H1 (cell line): ENCODE results near the gene POLH. TPM values are rescaled to one million over a fixed set of nuclear protein-coding genes. Genes with fewer than 3 reads are reported as not detected.
A peak's percentile ranks its signal among the peaks of the same experiment; 100 is the strongest.

Source experiments
- CHD2 ChIP-seq: IDR thresholded peaks from 2 replicates; pipeline ENCODE4 v1.6.1; 2012; ENCODE audit warnings: low read length, improper control_type of control experiment
- CTBP2 ChIP-seq: IDR thresholded peaks from 2 replicates; pipeline ENCODE4 v1.7.0; 2011; ENCODE audit warnings: borderline replicate concordance, mild to moderate bottlenecking, moderate library complexity, mixed read lengths, low read length; ENCODE audit not compliant: insufficient read depth, insufficient read length
- CTCF ChIP-seq, 3 experiments: IDR thresholded peaks; 1 replicate in 2 of 3; 2 replicates in 1 of 3; pipeline versions ENCODE4 v1.5.1 to v1.6.1; 2011; ENCODE audit warnings: low read length in 3 of 3, mild to moderate bottlenecking in 3 of 3, inconsistent platforms in 2 of 3, low read depth in 1 of 3, moderate library complexity in 1 of 3; ENCODE audit not compliant: insufficient read depth in 1 of 3; ENCODE audit errors: control extremely low read depth in 1 of 3
- EZH2 ChIP-seq: fragments of 200-600 bp; sonication (generic); IDR thresholded peaks from 2 replicates; pipeline ENCODE4 v1.7.1; 2012; ENCODE audit warnings: low read depth, mild to moderate bottlenecking, moderate library complexity, low read length, inconsistent platforms; ENCODE audit not compliant: severe bottlenecking
- GABPA ChIP-seq: IDR thresholded peaks from 2 replicates; pipeline ENCODE4 v1.6.1; 2011; ENCODE audit warnings: mild to moderate bottlenecking, low read length, moderate library complexity, borderline replicate concordance; ENCODE audit not compliant: insufficient read depth
- HDAC2 ChIP-seq, 2 experiments: fragments of 300-600 bp in 1 of 2; sonication (generic) in 1 of 2; IDR thresholded peaks; 2 replicates each; pipeline ENCODE4 v1.6.1; 2011 to 2012; ENCODE audit warnings: low read depth in 2 of 2, low read length in 2 of 2, mild to moderate bottlenecking in 2 of 2, moderate library complexity in 2 of 2, borderline replicate concordance in 1 of 2, inconsistent platforms in 1 of 2
- KDM1A ChIP-seq: fragments of 200-600, 300-600 bp; sonication (generic); IDR thresholded peaks from 2 replicates; pipeline ENCODE4 v1.7.1; 2016; ENCODE audit warnings: mild to moderate bottlenecking, low read length, borderline replicate concordance
- KDM5A ChIP-seq: fragments of 200-600 bp; IDR thresholded peaks from 2 replicates; pipeline ENCODE4 v1.7.1; 2012; ENCODE audit warnings: mild to moderate bottlenecking, low read length, inconsistent platforms, mixed read lengths
- MAFK ChIP-seq: IDR thresholded peaks from 2 replicates; pipeline ENCODE4 v1.6.1; 2012; ENCODE audit warnings: low read depth, mild to moderate bottlenecking, improper control_type of control experiment, low read length
- NRF1 ChIP-seq: IDR thresholded peaks from 2 replicates; pipeline ENCODE4 v1.6.1; 2011; ENCODE audit warnings: mild to moderate bottlenecking, low read depth, low read length, improper control_type of control experiment
- POLR2AphosphoS5 ChIP-seq: IDR thresholded peaks from 2 replicates; pipeline ENCODE4 v1.6.1; 2011; ENCODE audit warnings: low read depth, low read length
- POU5F1 ChIP-seq: IDR thresholded peaks from 2 replicates; pipeline ENCODE4 v1.6.1; 2011; ENCODE audit warnings: low read depth, mild to moderate bottlenecking, low read length, moderate library complexity
- RNF2 ChIP-seq: fragments of 200-900, 300-1000 bp; sonication (generic); IDR thresholded peaks from 2 replicates; pipeline ENCODE4 v1.7.1; 2016; ENCODE audit warnings: borderline replicate concordance, low read depth, mild to moderate bottlenecking, antibody characterized with exemption, low read length; ENCODE audit not compliant: poor library complexity, severe bottlenecking; ENCODE audit errors: missing control alignments
- SIN3A ChIP-seq, 2 experiments: IDR thresholded peaks in 1 of 2; conservative IDR thresholded peaks in 1 of 2; 2 replicates each; pipeline ENCODE4 v1.6.1; 2011 to 2012; ENCODE audit warnings: low read length in 2 of 2, improper control_type of control experiment in 1 of 2, low read depth in 1 of 2, mild to moderate bottlenecking in 1 of 2
- SP2 ChIP-seq: IDR thresholded peaks from 2 replicates; pipeline ENCODE4 v1.6.1; 2012; ENCODE audit warnings: mild to moderate bottlenecking, low read length, inconsistent platforms
- SP4 ChIP-seq: IDR thresholded peaks from 2 replicates; pipeline ENCODE4 v1.6.1; 2012; ENCODE audit warnings: low read length, inconsistent platforms
- TAF1 ChIP-seq: IDR thresholded peaks from 2 replicates; pipeline ENCODE4 v1.6.1; 2011; ENCODE audit warnings: mild to moderate bottlenecking, low read depth, low read length
- TBP ChIP-seq: IDR thresholded peaks from 2 replicates; pipeline ENCODE4 v1.6.1; 2011; ENCODE audit warnings: low read depth, low read length, improper control_type of control experiment
- TEAD4 ChIP-seq: IDR thresholded peaks from 2 replicates; pipeline ENCODE4 v1.6.1; 2012; ENCODE audit warnings: low read depth, low read length, inconsistent platforms, mixed read lengths
- polyA plus RNA-seq, 7 experiments: library from polyadenylated mRNA; depleted of rRNA in 3 of 7; stranded (reverse) in 5 of 7; unstranded in 2 of 7; fragments of >200 nt in 5 of 7; fragments of 200-250 nt in 2 of 7; gene quantifications; 1 replicate in 5 of 7; 2 replicates in 1 of 7; 4 replicates in 1 of 7; pipeline versions ENCODE4 v1.2.1 to v1.2.3, GENCODE V29; 2011 to 2013; ENCODE audit warnings: missing spikeins in 2 of 7, mixed read lengths in 2 of 7
- total RNA-seq: library from RNA; stranded (reverse); fragmentation: NEBNext Ultra II Directional; extraction: Animal tissue kit (Norgen Biotek cat#: 25700); gene quantifications from 2 replicates; pipeline ENCODE4 v1.2.1, GENCODE V29; 2021

Gene POLH
- total and polyA plus RNA-seq, 2 of the 8 experiments (the other 6 are each of a cell fraction or from before 2014, with no cell fraction given) = 5.8 to 12.4 TPM

DNA sequence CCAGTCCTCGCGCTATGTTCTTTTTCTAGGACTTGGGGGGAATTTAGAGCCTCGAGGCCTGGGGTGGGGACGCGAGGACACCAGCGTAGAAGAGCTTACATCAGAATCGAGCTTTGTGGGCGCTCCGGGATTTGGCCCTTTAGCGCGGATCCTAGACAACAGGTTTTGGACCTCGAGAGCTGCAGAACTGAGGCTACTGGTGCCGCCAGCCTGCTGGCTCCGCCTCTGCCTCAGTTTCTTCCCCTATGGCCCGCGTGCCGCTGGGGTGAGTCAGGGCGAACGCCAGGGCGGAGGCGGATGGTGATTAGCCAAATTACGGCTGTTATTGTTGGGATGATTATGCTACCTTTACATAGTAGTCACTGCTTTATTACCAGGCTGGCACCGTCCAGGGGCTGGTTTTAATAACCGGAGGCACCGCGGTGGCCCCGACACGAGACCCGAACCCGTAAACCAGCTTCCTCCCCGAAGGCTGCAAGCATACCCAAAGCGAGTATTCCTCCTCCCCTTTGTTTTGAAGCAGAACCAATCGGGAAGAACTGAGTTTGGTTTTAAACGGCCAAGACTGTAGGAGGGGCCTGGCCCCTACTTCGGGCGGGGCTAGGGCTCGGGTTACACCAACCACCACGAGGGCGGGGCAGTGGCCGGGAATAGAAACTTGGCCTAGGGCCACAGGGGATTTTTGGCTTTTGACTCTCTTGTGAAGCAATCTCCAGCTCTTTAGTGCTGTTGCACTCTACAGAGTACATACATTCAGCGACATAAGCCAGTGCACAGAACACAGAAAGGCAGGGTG is 53.7 kb downstream of the POLH start (continued):
- TF ChIP-seq CTCF (IDR thresholded peaks at IDR 0.05; ENCODE audit: control extremely low read depth in 1 of 3, insufficient read depth in 1 of 3, low read depth in 1 of 3, low read length in 3 of 3) (no peak), RNF2 (no peak), CTBP2 (no peak), GABPA (no peak), TBP (peak; percentile 93), TAF1 (peak; percentile 50; the same call in 1 of the 2 replicates), POLR2AphosphoS5 (peak; percentile 75), HDAC2 (IDR thresholded peaks at IDR 0.05; ENCODE audit: borderline replicate concordance in 1 of 2, low read depth in 2 of 2, low read length in 2 of 2) (no peak; a peak in 1 of 4 replicates), CHD2 (no peak; the same call in 1 of the 2 replicates), SIN3A (conservative IDR thresholded peaks at IDR 0.05 in 1 of 2, IDR thresholded peaks at IDR 0.05 in 1 of 2; ENCODE audit: low read depth in 1 of 2, low read length in 2 of 2) (0 out of 4 replicates have a peak, but pooled peaks of 1 of the 2 experiments have one; percentile 10), EZH2 (no peak), SP4 (no peak; the same call in 1 of the 2 replicates), SP2 (no peak), NRF1 (no peak), MAFK (0 out of 2 replicates have a peak, but pooled peaks have one; percentile 4), KDM1A (peak; percentile 72; the same call in 1 of the 2 replicates), KDM5A (no peak), POU5F1 (no peak), TEAD4 (no peak)
